Measurements from ENCODE around the gene PEX14.
"Not testable (repeated sequence)": the region's sequence is repeated elsewhere in the genome, so short reads cannot be mapped to it uniquely, and the experiment has no call there.

PEX14 gene

GRCh38 chr1:10450836-10451235 lies 23.9 kb upstream of the PEX14 start:
- no peak for DNase-seq (ENCODE audit: low read depth)

- DNase-seq (ENCODE audit: low read depth) = no peak
Measured at GRCh38 chr1:10451287-10451686, 23.5 kb upstream of the PEX14 start.

GRCh38 chr1:10456048-10456447 lies 18.7 kb upstream of the PEX14 start:
- DNase-seq (ENCODE audit: low read depth) = no peak

GRCh38 chr1:10456661-10457060 lies 18.1 kb upstream of the PEX14 start:
- DNase-seq (ENCODE audit: low read depth) = no peak

- not testable (repeated sequence) for DNase-seq (ENCODE audit: low read depth)
Measured at GRCh38 chr1:10457462-10457861, 17.3 kb upstream of the PEX14 start.

GRCh38 chr1:10457875-10458274 lies 16.9 kb upstream of the PEX14 start:
- no peak for DNase-seq (ENCODE audit: low read depth)

GRCh38 chr1:10459184-10459583 lies 15.6 kb upstream of the PEX14 start:
- no peak for DNase-seq (ENCODE audit: low read depth)

GRCh38 chr1:10467078-10467477 lies 7.7 kb upstream of the PEX14 start:
- DNase-seq (ENCODE audit: low read depth) = no peak

GRCh38 chr1:10470043-10470442 lies 4.7 kb upstream of the PEX14 start:
- no peak for DNase-seq (ENCODE audit: low read depth)

- no peak for DNase-seq (ENCODE audit: low read depth)
Measured at GRCh38 chr1:10471411-10472219, 3.1 kb upstream of the PEX14 start.

- peak; percentile 82 for DNase-seq (ENCODE audit: low read depth)
Measured at GRCh38 chr1:10472220-10473144, 2.3 kb upstream of the PEX14 start, which contains the start of gene DFFA. TSS of gene DFFA (minus strand) at chr1:10472529. CDS start at chr1:10472458, 71 bp downstream.

- no peak for DNase-seq (ENCODE audit: low read depth)
Measured at GRCh38 chr1:10473145-10473765, 1.5 kb upstream of the PEX14 start.

- not testable (repeated sequence) for DNase-seq (ENCODE audit: low read depth)
Measured at GRCh38 chr1:10474309-10474612, 489 bp upstream of the PEX14 start.

GRCh38 chr1:10475510-10475909 lies 760 bp downstream of the PEX14 start:
- DNase-seq (ENCODE audit: low read depth) = no peak

- no peak for DNase-seq (ENCODE audit: low read depth)
Measured at GRCh38 chr1:10479296-10479695, 4.5 kb downstream of the PEX14 start.

- DNase-seq (ENCODE audit: low read depth) = no peak
Measured at GRCh38 chr1:10480614-10481013, 5.9 kb downstream of the PEX14 start.

GRCh38 chr1:10484521-10484920 lies 9.8 kb downstream of the PEX14 start:
- DNase-seq (ENCODE audit: low read depth) = no peak

GRCh38 chr1:10489291-10490055 lies 14.7 kb downstream of the PEX14 start:
- DNase-seq (ENCODE audit: low read depth) = no peak

GRCh38 chr1:10490286-10490970 lies 15.7 kb downstream of the PEX14 start:
- no peak for DNase-seq (ENCODE audit: low read depth)

GRCh38 chr1:10494418-10494753 lies 19.6 kb downstream of the PEX14 start:
- DNase-seq (ENCODE audit: low read depth) = no peak

GRCh38 chr1:10494754-10495474 lies 20.2 kb downstream of the PEX14 start:
- DNase-seq (ENCODE audit: low read depth) = peak; percentile 64
